HG03521 (cell line): ENCODE results near the gene SLC26A11.

Source experiments
- ATAC-seq: cut with Tn5 transposase; IDR thresholded peaks from one replicate; pipeline ENCODE4 v1.9.1; 2021; ENCODE audit warnings: mild to moderate bottlenecking, moderate library complexity; ENCODE audit not compliant: unreplicated experiment

SLC26A11 gene

GRCh38 chr17:80277751-80278671, 57.8 kb downstream of the SLC26A11 start:
- ATAC-seq = no peak

- ATAC-seq = no peak
Observed at GRCh38 chr17:80279895-80280294, 59.7 kb downstream of the SLC26A11 start.

- ATAC-seq = no peak
Observed at GRCh38 chr17:80281516-80281915, 61.3 kb downstream of the SLC26A11 start.

- no peak for ATAC-seq
Observed at GRCh38 chr17:80283116-80283852, 63.1 kb downstream of the SLC26A11 start.

GRCh38 chr17:80284631-80285030, 64.4 kb downstream of the SLC26A11 start:
- ATAC-seq = no peak

GRCh38 chr17:80285237-80285920, 65.2 kb downstream of the SLC26A11 start:
- ATAC-seq = no peak

DNA sequence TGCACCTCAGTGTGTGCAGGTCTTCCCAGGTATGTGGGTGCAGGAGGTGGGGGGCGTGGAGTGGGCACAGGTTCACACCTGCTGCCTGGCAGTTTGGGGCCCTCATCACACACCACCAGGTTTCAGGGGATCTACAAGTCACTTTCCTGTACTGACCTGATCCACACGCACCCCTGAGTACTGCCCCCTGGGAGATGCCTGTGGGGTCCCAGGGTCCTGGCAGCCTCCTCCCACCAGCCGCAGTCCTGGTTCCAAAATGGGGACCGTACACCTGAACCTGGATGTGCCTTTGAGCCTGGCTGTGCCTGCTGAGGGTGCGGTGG, 66.4 kb downstream of the SLC26A11 start:
- no peak for ATAC-seq

DNA sequence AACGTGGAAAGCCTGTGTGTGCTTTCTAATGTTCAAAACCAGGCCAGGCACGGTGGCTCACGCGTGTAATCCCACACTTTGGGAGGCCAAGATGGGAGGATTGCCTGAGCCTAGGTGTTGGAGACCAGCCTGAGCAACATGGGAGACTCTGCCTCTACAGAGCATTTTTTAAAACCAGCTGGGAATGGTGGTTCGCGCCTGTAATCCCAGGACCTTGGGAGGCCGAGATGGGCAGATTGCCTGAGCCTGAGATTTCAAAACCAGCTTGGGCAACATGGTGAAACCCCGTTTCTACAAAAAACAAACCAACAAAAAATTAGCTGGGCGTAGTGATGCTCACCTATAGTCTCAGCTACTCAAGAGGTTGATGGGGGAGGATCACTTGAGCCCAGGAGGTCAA, 66.8 kb downstream of the SLC26A11 start:
- no peak for ATAC-seq

- no peak for ATAC-seq
Observed at GRCh38 chr17:80287806-80288567, 67.8 kb downstream of the SLC26A11 start.

DNA sequence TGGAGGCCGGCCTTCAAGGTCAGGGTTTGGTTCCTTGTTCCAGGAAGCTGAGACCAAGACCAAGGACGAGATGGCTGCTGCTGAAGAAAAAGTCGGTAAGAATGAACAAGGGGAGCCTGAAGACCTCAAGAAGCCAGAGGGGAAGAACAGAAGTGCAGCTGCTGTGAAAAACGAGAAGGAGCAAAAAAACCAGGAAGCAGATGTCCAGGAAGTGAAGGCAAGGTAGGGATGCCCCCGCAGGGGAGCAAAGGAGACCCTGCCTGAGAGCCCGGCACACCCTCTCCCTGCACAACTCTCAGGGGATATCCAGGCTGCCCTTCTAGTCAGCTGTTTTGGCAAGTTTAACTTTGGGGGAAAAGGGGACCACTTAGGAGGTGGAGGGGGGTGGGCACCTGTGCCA, 69.4 kb downstream of the SLC26A11 start:
- no peak for ATAC-seq

GRCh38 chr17:80290156-80290555, 69.9 kb downstream of the SLC26A11 start:
- ATAC-seq = no peak

- ATAC-seq = no peak
Observed at GRCh38 chr17:80291260-80291659, 71.0 kb downstream of the SLC26A11 start.

GRCh38 chr17:80291691-80292487, 71.7 kb downstream of the SLC26A11 start:
- ATAC-seq = no peak

DNA sequence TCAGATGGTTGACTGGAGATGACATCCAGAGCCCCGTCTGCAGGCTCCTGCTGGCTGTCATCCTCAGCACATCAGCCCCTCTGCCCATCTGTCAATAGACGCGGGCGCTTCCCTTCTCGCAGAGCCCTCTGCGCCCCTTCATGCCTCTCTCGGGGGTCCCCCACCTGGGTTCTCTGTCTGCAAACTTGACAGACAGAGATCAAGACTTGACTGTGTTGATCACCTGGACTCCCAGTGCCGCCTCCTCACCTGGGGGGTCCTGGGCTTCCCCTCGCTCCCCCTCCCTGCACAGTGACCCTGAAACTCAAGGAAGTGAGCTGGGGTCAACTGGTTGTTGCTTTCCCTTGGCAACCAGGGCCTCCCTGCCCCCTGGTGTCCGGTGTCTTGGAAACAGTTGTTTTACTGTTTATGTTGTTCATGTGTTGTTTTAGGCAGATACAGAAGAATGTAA, 72.3 kb downstream of the SLC26A11 start:
- no peak for ATAC-seq

- ATAC-seq = no peak
Observed at GRCh38 chr17:80294210-80294609, 74.0 kb downstream of the SLC26A11 start.

DNA sequence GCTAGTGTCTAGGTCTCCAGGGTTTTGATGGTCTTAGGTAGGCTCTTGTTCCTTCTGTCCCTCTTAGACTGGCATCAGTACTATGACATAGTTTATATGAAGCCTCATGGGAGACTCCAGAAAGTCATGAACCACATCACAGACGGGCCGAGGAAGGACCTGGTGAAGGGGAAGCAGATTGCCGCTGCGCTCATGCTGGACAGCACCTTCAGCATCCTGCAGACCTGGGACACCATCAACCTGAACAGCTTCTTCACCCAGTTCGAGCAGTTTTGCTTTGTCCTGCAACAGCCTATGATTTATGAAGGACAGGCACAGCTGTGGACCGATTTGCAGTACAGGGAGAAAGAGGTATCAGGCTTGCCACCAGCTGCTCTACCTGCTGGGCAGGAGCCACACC, 74.4 kb downstream of the SLC26A11 start:
- ATAC-seq = no peak

DNA sequence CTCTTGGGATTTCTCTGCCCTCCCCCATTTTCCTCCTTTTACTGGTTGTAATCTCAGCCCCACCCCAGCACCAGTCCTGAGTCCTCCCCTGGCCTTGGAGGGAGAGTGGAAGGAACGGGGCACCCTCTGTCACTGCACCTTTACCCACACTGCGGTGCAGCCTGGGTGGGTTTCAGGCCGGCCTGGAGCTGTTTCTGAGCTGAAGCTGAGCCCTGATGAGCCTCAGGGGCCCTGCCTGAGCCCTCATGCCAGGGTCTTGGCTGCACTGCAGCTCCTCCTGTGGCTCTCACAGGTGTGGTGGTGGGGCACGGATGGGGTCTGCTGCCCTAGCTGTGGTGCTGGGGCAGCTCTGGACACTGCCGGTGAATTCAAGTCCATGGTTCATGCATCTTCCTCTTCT, 74.9 kb downstream of the SLC26A11 start:
- ATAC-seq = no peak

DNA sequence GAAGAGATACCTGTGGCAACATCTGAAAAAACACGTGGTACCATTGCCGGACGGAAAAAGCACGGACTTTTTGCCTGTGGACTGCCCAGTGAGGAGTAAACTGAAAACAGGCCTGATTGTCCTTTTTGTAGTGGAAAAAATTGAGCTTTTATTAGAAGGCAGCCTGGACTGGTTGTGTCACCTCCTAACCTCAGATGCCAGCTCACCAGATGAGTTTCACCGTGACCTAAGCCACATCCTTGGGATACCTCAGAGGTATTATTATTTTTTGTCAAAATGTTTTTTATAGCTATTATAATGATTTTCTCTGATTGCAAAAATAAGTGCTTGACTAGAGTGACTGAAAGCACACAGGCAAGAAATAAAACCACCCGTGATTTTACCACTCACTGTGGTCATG, 75.3 kb downstream of the SLC26A11 start:
- no peak for ATAC-seq

GRCh38 chr17:80296221-80296620, 76.0 kb downstream of the SLC26A11 start:
- ATAC-seq = no peak

- ATAC-seq = no peak
Observed at GRCh38 chr17:80297996-80298560, 77.9 kb downstream of the SLC26A11 start.
